Large intestine (tissue), 3 donors: ENCODE measurements around the gene PYGL. TPM values are rescaled to one million over a fixed set of nuclear protein-coding genes. Genes with fewer than 3 reads are reported as not detected.
"Not testable (repeated sequence)": the region's sequence is repeated elsewhere in the genome, so short reads cannot be mapped to it uniquely, and the experiment has no call there.

Experiments
- DNase-seq, 2 donors: peaks; one replicate each; pipeline versions ENCODE4 v3.0.0 to v3.0.0-alpha.2; 2013
- H3K27ac ChIP-seq: one replicate; pipeline ENCODE4 v1.5.1; 2013; ENCODE audit warnings: low read length
- H3K27me3 ChIP-seq: 2 replicates; pipeline ENCODE4 v1.6.1; 2013; ENCODE audit warnings: low read length; ENCODE audit not compliant: control insufficient read depth, insufficient read depth
- H3K36me3 ChIP-seq: 2 replicates; pipeline ENCODE4 v1.6.1; 2013; ENCODE audit warnings: low read length; ENCODE audit not compliant: control insufficient read depth, insufficient read depth
- H3K4me1 ChIP-seq: one replicate; pipeline ENCODE4 v1.6.1; 2013; ENCODE audit warnings: low read length; ENCODE audit not compliant: control insufficient read depth, insufficient read depth
- H3K4me3 ChIP-seq: one replicate; pipeline ENCODE4 v1.5.1; 2013; ENCODE audit warnings: low read length
- H3K9me3 ChIP-seq: one replicate; pipeline ENCODE4 v1.6.1; 2013; ENCODE audit warnings: mild to moderate bottlenecking, low read depth, low read length, moderate library complexity; ENCODE audit not compliant: control insufficient read depth
- WGBS: methylation state at CpG from one replicate; pipeline ENCODE4 v1.1.5; 2013; ENCODE audit warnings: low lambda C conversion rate; ENCODE audit not compliant: insufficient coverage; 5-methylcytosine and 5-hydroxymethylcytosine counted together
- polyA plus RNA-seq: library from polyadenylated mRNA; unstranded; fragments of 120-200 nt; gene quantifications from one replicate; pipeline ENCODE4 v1.2.1, GENCODE V29; 2013

PYGL gene
- polyA plus RNA-seq, 1 donor = 8.0 TPM

GRCh38 chr14:50972734-50973133 lies 28.5 kb upstream of the PYGL start:
- no peak for DNase-seq
- Histone ChIP-seq H3K27ac (no peak overlapping the region), H3K4me1 (no peaks in the 10 kb centered on the region), H3K27me3 (no peaks in the 10 kb centered on the region), H3K4me3 (no peak overlapping the region), H3K9me3 (no peaks in the 10 kb centered on the region), H3K36me3 (no peaks in the 10 kb centered on the region)
- 92% methylated on average over 2 of the region's 11 CpGs for WGBS

DNA sequence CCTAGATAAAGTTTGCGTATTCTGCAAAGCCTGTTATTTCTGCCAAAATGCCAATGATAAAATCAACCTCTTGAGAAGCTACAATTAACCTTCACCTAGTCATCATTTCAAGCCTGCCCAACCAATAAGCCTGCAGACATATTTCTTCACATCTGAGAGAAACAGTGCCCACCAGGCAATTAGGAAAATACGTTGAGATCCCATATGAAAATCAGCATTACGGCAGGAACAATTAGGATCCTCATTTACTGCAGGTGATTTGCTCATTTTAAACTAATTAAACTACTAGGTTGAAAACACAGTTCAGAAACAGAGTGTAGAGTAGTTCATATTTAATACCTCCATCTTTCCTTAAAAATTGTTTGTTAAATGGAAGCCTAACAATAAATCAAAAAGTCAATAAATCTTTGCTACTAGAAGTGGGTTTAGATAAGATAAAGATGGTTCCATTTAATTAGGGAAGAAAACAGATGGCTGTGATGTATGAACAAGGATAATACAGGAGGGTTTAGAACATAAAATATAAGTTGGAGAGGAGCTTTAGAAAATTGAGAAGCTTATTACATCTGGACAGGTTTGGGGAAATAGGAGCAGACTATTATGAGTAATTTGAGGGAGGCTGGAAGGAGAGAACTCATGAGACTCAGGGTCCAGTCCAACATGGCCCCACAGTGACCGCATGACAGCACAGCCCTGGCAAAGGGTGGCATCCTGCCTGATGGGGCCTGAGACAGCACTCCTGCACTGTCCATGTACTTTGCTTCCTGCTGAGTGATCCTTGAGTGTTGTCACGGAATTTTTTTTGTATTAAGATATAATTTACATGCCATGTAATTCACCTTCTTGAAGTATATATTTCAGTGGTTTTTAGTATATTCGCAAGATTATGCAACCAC lies 26.9 kb upstream of the PYGL start:
- no peaks in the 10 kb centered on the region for H3K27me3 ChIP-seq
- H3K9me3 ChIP-seq = no peaks in the 10 kb centered on the region
- no peak overlapping the region for H3K27ac ChIP-seq
- no peaks in the 10 kb centered on the region for H3K36me3 ChIP-seq
- no peak for DNase-seq
- 95% methylated on average over 2 of the region's 6 CpGs for WGBS
- no peak overlapping the region for H3K4me3 ChIP-seq
- H3K4me1 ChIP-seq = no peaks in the 10 kb centered on the region

DNA sequence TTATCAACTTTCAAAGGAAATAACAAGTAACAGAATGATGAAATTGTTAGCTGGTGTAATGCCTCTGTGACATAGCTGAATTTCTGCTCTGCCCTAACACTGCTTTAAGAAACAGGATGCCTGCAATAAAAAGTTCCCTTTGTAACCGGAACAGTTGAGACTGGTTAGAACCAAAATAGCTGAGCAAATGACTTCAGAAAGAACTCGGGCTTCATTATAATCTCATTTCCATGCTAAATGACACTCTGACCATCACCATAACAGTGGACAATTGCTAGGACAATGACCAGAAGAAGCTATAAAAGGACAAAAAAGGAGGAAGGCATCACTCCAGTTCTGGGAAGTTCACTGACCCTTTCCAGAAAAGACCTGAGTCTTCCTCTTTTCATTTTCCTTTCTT lies 23.5 kb upstream of the PYGL start:
- no peak overlapping the region for H3K27ac ChIP-seq
- no peak for DNase-seq
- no peaks in the 10 kb centered on the region for H3K9me3 ChIP-seq
- WGBS = 40% methylated on average over 1 of the region's 2 CpGs
- no peak overlapping the region for H3K4me3 ChIP-seq
- H3K27me3 ChIP-seq = no peaks in the 10 kb centered on the region
- no peaks in the 10 kb centered on the region for H3K36me3 ChIP-seq
- no peaks in the 10 kb centered on the region for H3K4me1 ChIP-seq

DNA sequence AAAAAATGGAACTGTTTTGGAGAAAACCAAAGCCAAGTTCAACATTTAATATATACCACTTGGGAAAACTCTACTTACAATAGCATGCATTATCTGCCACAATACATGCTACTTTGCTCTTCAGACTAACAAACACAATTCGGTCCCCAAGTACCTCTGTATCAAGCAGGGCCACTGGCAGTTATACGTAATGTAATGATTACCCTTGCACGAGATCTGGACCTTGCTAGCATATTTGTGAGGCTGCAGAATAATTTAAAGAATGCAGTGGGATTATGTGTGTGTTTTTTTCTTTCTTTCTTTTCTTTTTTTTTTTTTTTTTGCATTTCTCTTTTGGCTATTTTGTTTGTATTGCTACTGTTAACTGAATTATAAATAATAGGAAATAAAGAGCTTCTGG lies 22.8 kb upstream of the PYGL start:
- Histone ChIP-seq H3K9me3 (no peaks in the 10 kb centered on the region), H3K4me3 (no peak overlapping the region), H3K27me3 (no peaks in the 10 kb centered on the region), H3K27ac (no peak overlapping the region), H3K4me1 (no peaks in the 10 kb centered on the region), H3K36me3 (no peaks in the 10 kb centered on the region)
- DNase-seq = no peak
- no CpG with 5 or more reads among the region's 3 CpGs for WGBS

GRCh38 chr14:50964683-50965390 lies 20.6 kb upstream of the PYGL start:
- DNase-seq = peak in 1 of 2 donors; percentile 58
- Histone ChIP-seq H3K4me3 (no peak overlapping the region), H3K27ac (no peak overlapping the region), H3K9me3 (no peaks in the 10 kb centered on the region), H3K4me1 (no peaks in the 10 kb centered on the region), H3K36me3 (no peaks in the 10 kb centered on the region), H3K27me3 (no peaks in the 10 kb centered on the region)
- no CpG with 5 or more reads among the region's 5 CpGs for WGBS

DNA sequence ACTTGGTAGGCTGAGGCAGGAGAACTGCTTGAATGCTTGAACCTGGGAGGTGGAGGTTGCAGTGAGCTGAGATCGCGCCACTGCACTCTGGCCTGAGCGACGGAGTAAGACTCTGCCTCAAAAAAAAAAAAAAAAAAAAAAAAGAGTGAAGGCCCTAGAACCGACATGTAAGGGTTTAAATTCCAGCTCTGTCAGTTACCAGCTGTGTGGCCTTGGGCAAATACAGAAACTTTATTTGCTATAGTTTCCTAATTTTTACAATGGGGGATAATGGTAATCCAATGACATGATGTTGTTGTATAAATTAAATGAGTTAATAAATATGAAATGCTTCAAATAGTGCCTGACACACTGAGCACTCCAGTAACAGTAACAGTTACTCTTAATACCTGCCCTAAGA lies 19.6 kb upstream of the PYGL start:
- WGBS = no CpG with 5 or more reads among the region's 5 CpGs
- Histone ChIP-seq H3K4me3 (no peak overlapping the region), H3K9me3 (no peaks in the 10 kb centered on the region), H3K27ac (no peak overlapping the region), H3K4me1 (no peaks in the 10 kb centered on the region), H3K27me3 (no peaks in the 10 kb centered on the region), H3K36me3 (no peaks in the 10 kb centered on the region)
- DNase-seq = no peak

DNA sequence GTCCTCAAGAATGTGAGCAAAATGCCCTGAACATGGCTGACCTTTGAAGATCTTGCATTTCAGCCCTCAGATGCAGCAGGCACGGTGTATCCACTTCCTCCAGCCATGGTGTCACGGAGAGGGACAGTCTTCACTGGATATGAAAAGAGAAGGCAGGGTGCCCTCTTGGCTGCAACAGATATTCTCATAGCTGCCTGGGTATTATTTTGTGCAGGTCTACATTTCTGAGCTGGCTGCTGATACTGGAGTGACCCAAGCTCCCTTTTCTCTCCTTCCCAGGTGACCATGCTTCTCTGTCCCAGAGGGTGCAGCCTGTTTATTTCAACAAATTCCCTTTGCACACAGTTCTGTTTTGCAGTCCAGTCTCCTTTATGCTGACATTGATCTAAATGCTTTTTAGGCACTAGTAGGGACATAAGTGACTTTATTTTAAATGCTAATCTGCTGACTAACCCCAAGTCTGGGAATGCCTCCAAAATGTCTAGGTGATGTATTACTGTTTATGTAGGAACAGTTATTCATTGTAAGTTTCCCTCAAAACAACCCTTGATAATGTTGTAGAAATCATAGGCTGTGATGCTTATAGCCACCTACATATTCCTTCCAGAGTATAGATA lies 17.4 kb upstream of the PYGL start:
- no CpG with 5 or more reads among the region's 2 CpGs for WGBS
- Histone ChIP-seq H3K27me3 (no peaks in the 10 kb centered on the region), H3K36me3 (no peaks in the 10 kb centered on the region), H3K4me3 (no peak overlapping the region), H3K27ac (no peak overlapping the region), H3K9me3 (peaks cover 4% of the 10 kb centered on the region), H3K4me1 (no peaks in the 10 kb centered on the region)
- peak in 1 of 2 donors; percentile 42 for DNase-seq

- no peak overlapping the region for H3K27ac ChIP-seq
- H3K36me3 ChIP-seq = no peaks in the 10 kb centered on the region
- H3K9me3 ChIP-seq = peaks cover 4% of the 10 kb centered on the region
- no peaks in the 10 kb centered on the region for H3K27me3 ChIP-seq
- 100% methylated on average over 3 of the region's 3 CpGs for WGBS
- no peak for DNase-seq
- no peak overlapping the region for H3K4me3 ChIP-seq
- peaks cover 3% of the 10 kb centered on the region for H3K4me1 ChIP-seq
These were observed 13.0 kb upstream of the PYGL start for GRCh38 chr14:50957296-50957695.

GRCh38 chr14:50956421-50956820 lies 12.1 kb upstream of the PYGL start:
- not testable (repeated sequence) for DNase-seq, H3K9me3 ChIP-seq, H3K4me1 ChIP-seq, H3K27ac ChIP-seq, H3K27me3 ChIP-seq, H3K4me3 ChIP-seq, H3K36me3 ChIP-seq
- no CpG with 5 or more reads among the region's 32 CpGs for WGBS

GRCh38 chr14:50955373-50956043 lies 11.2 kb upstream of the PYGL start:
- Histone ChIP-seq H3K9me3 (peaks cover 4% of the 10 kb centered on the region), H3K4me3 (no peak overlapping the region), H3K4me1 (peaks cover 3% of the 10 kb centered on the region), H3K27ac (no peak overlapping the region), H3K36me3 (no peaks in the 10 kb centered on the region), H3K27me3 (no peaks in the 10 kb centered on the region)
- WGBS = 100% methylated on average over 1 of the region's 5 CpGs
- DNase-seq = peak; percentile 39 to 61
